Endothelial cell of umbilical vein (primary cell): ENCODE results near the gene PUM2. TPM values are rescaled to one million over a fixed set of nuclear protein-coding genes. Genes with fewer than 3 reads are reported as not detected.

Experiments used
- BruUV-seq: library from RNA; stranded (reverse); fragments of 400-500 nt; replicated peaks from 2 replicates; lab custom pipeline; 2021; lab: Mats Ljungman, UMichigan
- CTCF ChIA-PET: fragments of 300-600, 350-600 bp; sonication (Branson Sonifier 250); formaldehyde crosslinking; loops from one replicate; lab custom pipeline; 2021; ENCODE audit warnings: antibody characterized with exemption, inconsistent platforms; lab: Charles Lee
- POLR2A ChIA-PET: fragments of 300-600, 350-600 bp; sonication (Branson Sonifier 250); formaldehyde crosslinking; loops from one replicate; lab custom pipeline; 2021; ENCODE audit warnings: antibody characterized with exemption, inconsistent platforms; lab: Charles Lee
- DNase-seq: peaks from one replicate; pipeline ENCODE4 v3.0.0-alpha.2; 2011; ENCODE audit warnings: low read depth, low spot score
- FAIRE-seq: peaks from 2 replicates; lab custom pipeline; 2011; peaks lifted over from hg19 to GRCh38; lab: Jason Lieb, UNC
- H2AFZ ChIP-seq: 2 replicates; pipeline ENCODE4 v1.6.0; 2012; ENCODE audit warnings: low read depth, low read length, control low read depth, inconsistent platforms
- H3K27ac ChIP-seq: 2 replicates; pipeline ENCODE4 v1.5.1; 2011; ENCODE audit warnings: low read depth, mild to moderate bottlenecking, control low read depth, low read length, moderate library complexity; ENCODE audit not compliant: insufficient read depth
- H3K27me3 ChIP-seq, 2 experiments: 2 replicates each; pipeline versions ENCODE4 v1.6.0 to v1.6.1; 2011; ENCODE audit warnings: low read length in 2 of 2, mixed read lengths in 1 of 2; ENCODE audit not compliant: control insufficient read depth in 2 of 2, insufficient read depth in 2 of 2
- H3K36me3 ChIP-seq, 2 experiments: 2 replicates in 1 of 2; 3 replicates in 1 of 2; pipeline ENCODE4 v1.5.1; 2011; ENCODE audit warnings: low read length in 2 of 2, mild to moderate bottlenecking in 1 of 2, moderate library complexity in 1 of 2; ENCODE audit not compliant: control insufficient read depth in 2 of 2, insufficient read depth in 2 of 2; ENCODE audit errors: extremely low read depth in 1 of 2
- H3K4me1 ChIP-seq: 3 replicates; pipeline ENCODE4 v1.5.1; 2011; ENCODE audit warnings: mild to moderate bottlenecking, low read length; ENCODE audit not compliant: control insufficient read depth, insufficient read depth; ENCODE audit errors: extremely low read depth
- H3K4me2 ChIP-seq: 2 replicates; pipeline ENCODE4 v1.6.1; 2011; ENCODE audit warnings: low read length, control low read depth, mixed read lengths; ENCODE audit not compliant: insufficient read depth
- H3K4me3 ChIP-seq, 3 experiments: fragments of 200-600 bp in 1 of 3; sonication (generic), shearing (Covaris generic) in 1 of 3; replicated peaks in 1 of 3; 2 replicates each; pipeline ENCODE4 v1.5.1; 2011 to 2016; ENCODE audit warnings: control low read depth in 3 of 3, low read length in 3 of 3, mild to moderate bottlenecking in 2 of 3, inconsistent platforms in 1 of 3, low read depth in 1 of 3, moderate library complexity in 1 of 3; ENCODE audit not compliant: insufficient read depth in 1 of 3
- H3K79me2 ChIP-seq: 2 replicates; pipeline ENCODE4 v1.6.0; 2012; ENCODE audit warnings: low read length, inconsistent platforms; ENCODE audit not compliant: control insufficient read depth, insufficient read depth
- H3K9ac ChIP-seq: replicated peaks from 2 replicates; pipeline ENCODE3; 2011; ENCODE audit warnings: low read length, control low read depth; ENCODE audit not compliant: insufficient read depth; ENCODE audit errors: extremely low read depth
- H3K9me1 ChIP-seq: replicated peaks from 3 replicates; pipeline ENCODE4 v1.6.0; 2011; ENCODE audit warnings: mild to moderate bottlenecking, low read length; ENCODE audit not compliant: control insufficient read depth, insufficient read depth; ENCODE audit errors: extremely low read depth
- H3K9me3 ChIP-seq: replicated peaks from 2 replicates; pipeline ENCODE4 v1.5.1; 2012; ENCODE audit warnings: low read length, inconsistent platforms; ENCODE audit not compliant: control insufficient read depth, insufficient read depth
- H4K20me1 ChIP-seq: replicated peaks from 2 replicates; pipeline ENCODE3; 2011; ENCODE audit warnings: mild to moderate bottlenecking, low read length; ENCODE audit not compliant: control insufficient read depth, insufficient read depth; ENCODE audit errors: extremely low read depth
- EZH2 ChIP-seq: IDR thresholded peaks from 2 replicates; pipeline ENCODE4 v1.6.1; 2012; ENCODE audit warnings: borderline replicate concordance, low read depth, mild to moderate bottlenecking, moderate library complexity, low read length, inconsistent platforms; ENCODE audit not compliant: severe bottlenecking
- FOS ChIP-seq: IDR thresholded peaks from 2 replicates; pipeline ENCODE4 v1.6.1; 2011; ENCODE audit warnings: mild to moderate bottlenecking, low read length, moderate library complexity, borderline replicate concordance; ENCODE audit not compliant: insufficient read depth
- GATA2 ChIP-seq: IDR thresholded peaks from 2 replicates; pipeline ENCODE4 v1.7.0; 2011; ENCODE audit warnings: low read depth, mild to moderate bottlenecking, moderate library complexity, mixed read lengths, low read length; ENCODE audit not compliant: insufficient read length, insufficient read depth
- JUN ChIP-seq: IDR thresholded peaks from 2 replicates; pipeline ENCODE4 v1.6.1; 2011; ENCODE audit warnings: borderline replicate concordance, low read depth; ENCODE audit not compliant: insufficient read length, insufficient read depth
- POLR2A ChIP-seq: IDR thresholded peaks from 2 replicates; pipeline ENCODE4 v1.6.1; 2012; ENCODE audit warnings: low read depth, mild to moderate bottlenecking, control low read depth, low read length
- POLR2AphosphoS5 ChIP-seq: IDR thresholded peaks from 2 replicates; pipeline ENCODE4 v1.6.1; 2012; ENCODE audit warnings: low read depth, mild to moderate bottlenecking, control low read depth, low read length, moderate library complexity; ENCODE audit not compliant: insufficient read depth
- dilution Hi-C: fragments of 300-500 bp; cut with MboI; formaldehyde crosslinking; loops from one replicate; pipeline ENCODE4 v1.15.0; 2019; ENCODE audit warnings: low sequenced_read_pairs; ENCODE audit not compliant: extremely low pct_ligation_motif_present
- intact Hi-C: fragments of 100-400 bp; cut with micrococcal nuclease; formaldehyde crosslinking; loops from one replicate; pipeline ENCODE4 v1.10.0; 2022
- polyA plus RNA-seq, 4 experiments: library from polyadenylated mRNA; depleted of rRNA in 3 of 4; stranded (reverse) in 3 of 4; unstranded in 1 of 4; fragments of >200 nt; gene quantifications; 2 replicates each; pipeline versions ENCODE4 v1.2.1 to v1.2.3, GENCODE V29; 2011 to 2012; ENCODE audit warnings: missing spikeins in 1 of 4
- total RNA-seq: library from RNA; stranded (reverse); gene quantifications from 2 replicates; pipeline ENCODE4 v1.2.3, GENCODE V29; 2021
- TF ChIP-seq, protein P1 (sequence below), 2 donors: IDR thresholded peaks; 1 replicate in 1 of 2; 2 replicates in 1 of 2; pipeline ENCODE4 v1.5.1; 2011; ENCODE audit warnings: low read length in 2 of 2, mild to moderate bottlenecking in 2 of 2, moderate library complexity in 2 of 2, control low read depth in 1 of 2, inconsistent platforms in 1 of 2, low read depth in 1 of 2; ENCODE audit not compliant: insufficient read depth in 1 of 2; ENCODE audit errors: extremely low read depth in 1 of 2
- TF ChIP-seq, protein P2 (sequence below): IDR thresholded peaks from 2 replicates; pipeline ENCODE4 v1.6.1; 2011; ENCODE audit not compliant: insufficient read depth, insufficient read length

The PUM2 gene
- total and polyA plus RNA-seq, 2 donors (not counting 3 experiments of a cell fraction or from before 2014, with no cell fraction given) = 32.9 to 83.7 TPM

DNA sequence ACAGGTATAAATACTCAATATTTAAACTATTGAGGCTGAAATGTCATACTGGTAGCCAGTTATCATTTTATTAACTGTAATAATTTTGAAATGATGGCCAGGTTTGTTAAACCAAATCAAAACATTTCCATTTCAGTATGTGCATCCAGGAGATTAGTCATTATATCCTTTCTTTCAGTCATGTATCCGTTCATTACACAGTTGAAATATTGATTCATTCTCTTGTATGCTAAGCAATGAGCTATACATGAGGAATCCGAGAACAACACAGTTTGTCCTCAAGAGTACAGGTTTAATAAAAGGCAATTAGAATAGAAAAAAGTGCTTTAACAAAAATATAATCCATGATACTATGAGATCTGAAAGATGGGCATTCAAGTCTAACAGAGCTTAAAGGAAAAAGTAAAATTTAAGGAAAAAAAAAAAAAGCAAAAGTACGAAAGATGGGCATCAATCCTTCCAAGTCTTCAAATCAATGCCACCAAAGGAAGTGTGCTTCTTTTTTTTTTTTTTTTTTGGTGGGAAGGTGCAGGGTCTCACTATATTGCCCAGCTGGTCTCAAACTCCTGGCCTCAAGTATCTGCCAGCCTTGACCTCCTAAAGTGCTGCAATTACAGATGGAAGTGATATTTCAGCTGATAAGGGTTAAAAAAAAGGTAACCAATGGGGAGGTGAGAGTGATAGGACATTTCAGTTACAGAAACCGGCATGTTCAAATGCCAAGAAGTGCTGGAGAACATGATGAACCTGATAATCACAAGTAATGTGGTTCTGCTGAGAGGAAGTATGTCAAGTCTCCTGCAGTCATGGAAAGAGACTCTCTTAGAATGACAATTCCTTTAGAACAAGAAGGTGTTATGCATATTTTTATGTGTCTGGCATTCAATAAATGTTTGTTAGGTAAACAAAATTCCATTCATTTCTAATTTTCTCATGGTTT, 35.8 kb downstream of the PUM2 start:
- BruUV-seq = TSS peak; percentile 68
- Histone ChIP-seq H3K4me2 (peak overlapping the region; percentile 85), H3K9me1 (no peaks in the 10 kb centered on the region), H3K4me1 (peaks cover 35% of the 10 kb centered on the region), H3K9ac (peak overlapping the region; percentile 35), H3K9me3 (no peaks in the 10 kb centered on the region), H3K27ac (peak overlapping the region; percentile 84), H3K36me3 (peaks cover 1 to 18% of the 10 kb centered on the region in 2 experiments), H4K20me1 (peaks cover 3% of the 10 kb centered on the region), H3K27me3 (no peaks in the 10 kb centered on the region), H2AFZ (no peak overlapping the region), H3K79me2 (peaks cover 55% of the 10 kb centered on the region), H3K4me3 (no peak overlapping the region)
- POLR2A ChIA-PET = interaction anchor here (0.7 to 1.2 kb wide), 3 partner anchors 11 to 23 kb away, joined by 3 to 8 read pairs (median 4); no protein-coding TSS in a partner anchor
- CTCF ChIA-PET = interaction anchor here (0.6 to 4.8 kb wide), 8 partner anchors 11 to 64 kb away, joined by 3 to 51 read pairs (median 4); no protein-coding TSS in a partner anchor
- DNase-seq (peak; percentile 85), FAIRE-seq (peak; percentile 52)
- intact Hi-C loops (no loop called here), dilution Hi-C loops (no loop called here)
- TF ChIP-seq JUN (peak; percentile 89), POLR2A (no peak), POLR2AphosphoS5 (no peak), GATA2 (peak; percentile 48), EZH2 (no peak), FOS (peak; percentile 85)
- TF ChIP-seq, protein P1, sequence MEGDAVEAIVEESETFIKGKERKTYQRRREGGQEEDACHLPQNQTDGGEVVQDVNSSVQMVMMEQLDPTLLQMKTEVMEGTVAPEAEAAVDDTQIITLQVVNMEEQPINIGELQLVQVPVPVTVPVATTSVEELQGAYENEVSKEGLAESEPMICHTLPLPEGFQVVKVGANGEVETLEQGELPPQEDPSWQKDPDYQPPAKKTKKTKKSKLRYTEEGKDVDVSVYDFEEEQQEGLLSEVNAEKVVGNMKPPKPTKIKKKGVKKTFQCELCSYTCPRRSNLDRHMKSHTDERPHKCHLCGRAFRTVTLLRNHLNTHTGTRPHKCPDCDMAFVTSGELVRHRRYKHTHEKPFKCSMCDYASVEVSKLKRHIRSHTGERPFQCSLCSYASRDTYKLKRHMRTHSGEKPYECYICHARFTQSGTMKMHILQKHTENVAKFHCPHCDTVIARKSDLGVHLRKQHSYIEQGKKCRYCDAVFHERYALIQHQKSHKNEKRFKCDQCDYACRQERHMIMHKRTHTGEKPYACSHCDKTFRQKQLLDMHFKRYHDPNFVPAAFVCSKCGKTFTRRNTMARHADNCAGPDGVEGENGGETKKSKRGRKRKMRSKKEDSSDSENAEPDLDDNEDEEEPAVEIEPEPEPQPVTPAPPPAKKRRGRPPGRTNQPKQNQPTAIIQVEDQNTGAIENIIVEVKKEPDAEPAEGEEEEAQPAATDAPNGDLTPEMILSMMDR (IDR thresholded peaks at IDR 0.05; ENCODE audit: extremely low read depth in 1 of 2, insufficient read depth in 1 of 2, low read depth in 1 of 2, low read length in 2 of 2) = no peak
- TF ChIP-seq, protein P2, sequence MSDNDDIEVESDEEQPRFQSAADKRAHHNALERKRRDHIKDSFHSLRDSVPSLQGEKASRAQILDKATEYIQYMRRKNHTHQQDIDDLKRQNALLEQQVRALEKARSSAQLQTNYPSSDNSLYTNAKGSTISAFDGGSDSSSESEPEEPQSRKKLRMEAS = no peak
